Progenitor cell of endocrine pancreas (in vitro differentiated cells): ENCODE data around the gene PIP5K1C. TPM values are rescaled to one million over a fixed set of nuclear protein-coding genes. Genes with fewer than 3 reads are reported as not detected.

Experiments used
- DNase-seq: peaks from one replicate; pipeline ENCODE4 v3.0.0; 2021; ENCODE audit warnings: low spot score; ENCODE audit not compliant: unreplicated experiment
- H3K27ac Mint-ChIP-seq: 2 replicates; pipeline ENCODE4 v1.8.0; 2021; ENCODE audit warnings: mild to moderate bottlenecking, moderate library complexity, mixed read lengths
- H3K27me3 Mint-ChIP-seq: 2 replicates; pipeline ENCODE4 v1.8.0; 2021; ENCODE audit warnings: mixed read lengths
- H3K36me3 Mint-ChIP-seq: 2 replicates; pipeline ENCODE4 v1.8.0; 2022; ENCODE audit warnings: mixed read lengths; ENCODE audit not compliant: insufficient read depth
- H3K4me1 Mint-ChIP-seq: 2 replicates; pipeline ENCODE4 v1.8.0; 2021; ENCODE audit warnings: low read depth, mixed read lengths
- H3K4me3 Mint-ChIP-seq: 2 replicates; pipeline ENCODE4 v1.8.0; 2021; ENCODE audit warnings: low read depth, mild to moderate bottlenecking, moderate library complexity, mixed read lengths
- H3K9me3 Mint-ChIP-seq: 2 replicates; pipeline ENCODE4 v1.8.0; 2021; ENCODE audit warnings: low read depth, mixed read lengths
- CTCF ChIP-seq: fragments of 200-600 bp; sonication (generic); IDR thresholded peaks from one replicate; pipeline ENCODE4 v1.5.0; 2021; ENCODE audit warnings: antibody characterized with exemption, mild to moderate bottlenecking; ENCODE audit not compliant: unreplicated experiment
- total RNA-seq: library from RNA; stranded (reverse); gene quantifications from 2 replicates; pipeline ENCODE4 v1.2.1, GENCODE V29; 2021

PIP5K1C gene
- total RNA-seq, 1 donor from 2014 or later: 51.7 TPM

DNA sequence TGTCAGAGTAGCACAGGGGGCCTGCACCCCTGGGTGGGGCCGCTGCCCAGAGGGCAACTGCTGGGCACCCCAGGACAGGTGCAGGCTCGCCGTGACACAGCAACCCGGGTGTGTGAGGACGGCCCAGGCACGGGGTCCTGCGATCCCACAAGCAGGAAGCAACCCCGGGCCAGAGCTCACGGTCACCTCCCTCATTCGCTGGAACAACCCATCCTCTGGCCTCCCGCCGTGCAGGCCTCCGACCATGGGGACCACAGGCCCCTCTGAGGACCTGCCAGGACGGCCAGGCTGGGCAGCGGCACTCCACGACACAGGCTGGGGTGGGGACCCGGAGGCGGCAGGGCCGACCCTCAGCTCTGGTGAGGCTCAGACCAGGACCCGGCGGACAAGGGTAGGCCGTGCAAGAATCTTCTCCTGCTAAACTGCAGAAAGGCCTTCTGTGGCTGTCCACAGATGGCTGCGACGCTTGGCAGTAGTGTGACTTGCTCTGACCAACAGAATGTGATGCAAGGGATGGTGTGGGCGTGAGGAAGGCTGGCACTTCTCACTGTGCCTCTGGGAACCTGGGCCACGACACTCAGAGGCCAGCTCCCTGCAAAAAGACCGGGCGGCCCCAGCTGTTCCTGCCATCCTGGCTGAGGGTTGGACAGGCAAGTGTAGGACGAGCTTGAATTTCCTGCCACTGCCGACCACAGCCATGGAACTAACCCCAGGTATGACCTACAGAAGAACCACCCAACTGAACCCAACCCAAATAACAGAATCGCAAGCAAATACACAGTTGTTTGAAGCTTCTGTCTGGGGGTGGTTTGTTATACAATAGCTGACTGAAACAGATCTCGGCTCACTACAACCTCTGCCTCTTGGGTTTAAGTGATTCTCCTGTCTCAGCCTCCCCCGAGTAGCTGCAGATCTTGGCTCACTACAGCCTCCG, 26.5 kb downstream of the PIP5K1C start:
- TF ChIP-seq CTCF: no peak
- no peak overlapping the region for H3K27ac Mint-ChIP-seq
- no peaks in the 10 kb centered on the region for H3K27me3 Mint-ChIP-seq
- peaks cover 3% of the 10 kb centered on the region for H3K36me3 Mint-ChIP-seq
- no peak for DNase-seq
- no peaks in the 10 kb centered on the region for H3K9me3 Mint-ChIP-seq
- peaks cover 2% of the 10 kb centered on the region for H3K4me1 Mint-ChIP-seq
- no peak overlapping the region for H3K4me3 Mint-ChIP-seq

- Mint-ChIP-seq H3K4me3 (no peak overlapping the region), H3K36me3 (peaks cover 3% of the 10 kb centered on the region), H3K27me3 (no peaks in the 10 kb centered on the region), H3K27ac (no peak overlapping the region), H3K4me1 (peaks cover 2% of the 10 kb centered on the region), H3K9me3 (no peaks in the 10 kb centered on the region)
- no peak for DNase-seq
- no peak for TF ChIP-seq CTCF
Measured at GRCh38 chr19:3672993-3673392, 27.3 kb downstream of the PIP5K1C start.

- H3K36me3 Mint-ChIP-seq: peaks cover 3% of the 10 kb centered on the region
- no peak overlapping the region for H3K4me3 Mint-ChIP-seq
- no peak for DNase-seq
- peaks cover 2% of the 10 kb centered on the region for H3K4me1 Mint-ChIP-seq
- H3K27ac Mint-ChIP-seq: peak overlapping the region; percentile 78
- TF ChIP-seq CTCF: no peak
- H3K27me3 Mint-ChIP-seq: no peaks in the 10 kb centered on the region
- no peaks in the 10 kb centered on the region for H3K9me3 Mint-ChIP-seq
Measured at GRCh38 chr19:3672575-3672948, 27.7 kb downstream of the PIP5K1C start.

GRCh38 chr19:3671680-3672574, 28.3 kb downstream of the PIP5K1C start:
- no peak for DNase-seq
- H3K4me3 Mint-ChIP-seq: no peak overlapping the region
- no peaks in the 10 kb centered on the region for H3K9me3 Mint-ChIP-seq
- no peaks in the 10 kb centered on the region for H3K27me3 Mint-ChIP-seq
- H3K4me1 Mint-ChIP-seq: peaks cover 2% of the 10 kb centered on the region
- H3K27ac Mint-ChIP-seq: peak overlapping the region; percentile 78
- TF ChIP-seq CTCF: no peak
- peaks cover 3% of the 10 kb centered on the region for H3K36me3 Mint-ChIP-seq
